Right ventricle myocardium superior (tissue), 1 donor: ENCODE results near the gene FCF1. TPM values are rescaled to one million over a fixed set of nuclear protein-coding genes. Genes with fewer than 3 reads are reported as not detected.
A peak's percentile ranks its signal among the peaks of the same experiment; 100 is the strongest.

Experiments
- ATAC-seq: fragments of 200-7000 bp; cut with Tn5 transposase; one replicate; pipeline ENCODE4 v1.9.1; 2020; ENCODE audit warnings: mild to moderate bottlenecking; ENCODE audit not compliant: poor library complexity
- DNase-seq: peaks from one replicate; pipeline ENCODE4 v3.0.0-alpha.2; 2020
- intact Hi-C: fragments of 100-400 bp; cut with DNase I; formaldehyde crosslinking; loops from one replicate; pipeline ENCODE4 v1.11.2; 2022
- long read RNA-seq: library from polyadenylated mRNA; unstranded; transcript quantifications from one replicate; pipeline ENCODE4 v2.0.0, GENCODE V29; 2021
- total RNA-seq: library from RNA; stranded (reverse); fragmentation: NEBNext Ultra II Directional; extraction: Animal tissue kit (Norgen Biotek cat#: 25700); gene quantifications from one replicate; pipeline ENCODE4 v1.2.1, GENCODE V29; 2021
- donor health status: DM: no; HTN: yes; CAD: no; lungs with severe emphysema.

The FCF1 gene
- total RNA-seq = 35.8 TPM
- long read RNA-seq, partial matches to known transcripts = 0 of 2 reads
- long read RNA-seq, other reads (novel, unspliced or antisense) = 2 of 2 reads

GRCh38 chr14:74712499-74713394 is at the start of gene FCF1, which contains the start of gene AREL1:
Gene FCF1, plus strand, starts transcription at chr14:74713144. Its CDS starts 54 bp downstream, at chr14:74713198.
Gene AREL1, minus strand, starts transcription at chr14:74713080. Its CDS starts 27,465 bp downstream, at chr14:74685615.
- ATAC-seq (peak; percentile 99), DNase-seq (peak; percentile 80)
- intact Hi-C loops = no loop called here

- ATAC-seq (peak; percentile 88), DNase-seq (peak; percentile 58)
These were observed 49.1 kb upstream of the FCF1 start for GRCh38 chr14:74663884-74664283.

GRCh38 chr14:74664717-74665116 is 48.2 kb upstream of the FCF1 start:
- no peak for DNase-seq
- intact Hi-C loops = no loop called here

More at GRCh38 chr14:74663884-74664283, 49.1 kb upstream of the FCF1 start:
- intact Hi-C loops = no loop called here

GRCh38 chr14:74667758-74668157 is 45.2 kb upstream of the FCF1 start:
- DNase-seq = no peak
- intact Hi-C loops = no loop called here
- ATAC-seq = no peak

More at GRCh38 chr14:74664717-74665116, 48.2 kb upstream of the FCF1 start:
- no peak for ATAC-seq

- no peak for ATAC-seq
- intact Hi-C loops = no loop called here
- no peak for DNase-seq
These were observed 43.7 kb upstream of the FCF1 start for GRCh38 chr14:74669256-74669655.

- intact Hi-C loops = no loop called here
- no peak for DNase-seq
- no peak for ATAC-seq
These were observed 43.1 kb upstream of the FCF1 start for GRCh38 chr14:74669846-74670245.

- ATAC-seq (no peak), DNase-seq (no peak)
- intact Hi-C loops = no loop called here
These were observed 42.1 kb upstream of the FCF1 start for GRCh38 chr14:74670726-74671411.

- ATAC-seq (no peak), DNase-seq (no peak)
- intact Hi-C loops = no loop called here
These were observed 41.2 kb upstream of the FCF1 start for GRCh38 chr14:74671789-74672188.

GRCh38 chr14:74673768-74674167 is 39.2 kb upstream of the FCF1 start:
- intact Hi-C loops = no loop called here
- DNase-seq (no peak), ATAC-seq (no peak)

- DNase-seq (no peak), ATAC-seq (no peak)
- intact Hi-C loops = no loop called here
These were observed 37.7 kb upstream of the FCF1 start for GRCh38 chr14:74675219-74675618.

- intact Hi-C loops = no loop called here
These were observed 30.6 kb upstream of the FCF1 start for GRCh38 chr14:74682169-74682952.

GRCh38 chr14:74683406-74683805 is 29.5 kb upstream of the FCF1 start:
- intact Hi-C loops = no loop called here
- no peak for ATAC-seq
- DNase-seq = no peak

More at GRCh38 chr14:74682169-74682952, 30.6 kb upstream of the FCF1 start:
- ATAC-seq = no peak
- DNase-seq = no peak

- intact Hi-C loops = no loop called here
- DNase-seq (peak; percentile 55), ATAC-seq (no peak)
These were observed 28.5 kb upstream of the FCF1 start for GRCh38 chr14:74684434-74684833.

- no peak for ATAC-seq
- no peak for DNase-seq
- intact Hi-C loops = no loop called here
These were observed 27.9 kb upstream of the FCF1 start for GRCh38 chr14:74685056-74685455.

- DNase-seq = no peak
- intact Hi-C loops = no loop called here
- no peak for ATAC-seq
These were observed 26.8 kb upstream of the FCF1 start for GRCh38 chr14:74685921-74686678.

GRCh38 chr14:74691456-74691855 is 21.5 kb upstream of the FCF1 start:
- intact Hi-C loops = no loop called here
- DNase-seq (no peak), ATAC-seq (peak; percentile 51)

- no peak for ATAC-seq
- intact Hi-C loops = no loop called here
- DNase-seq = no peak
These were observed 19.8 kb upstream of the FCF1 start for GRCh38 chr14:74693191-74693590.

- ATAC-seq = no peak
- intact Hi-C loops = no loop called here
- DNase-seq = no peak
These were observed 17.5 kb upstream of the FCF1 start for GRCh38 chr14:74695406-74695805.
